Measurements from ENCODE around the gene BMP8B. TPM values are rescaled to one million over a fixed set of nuclear protein-coding genes. Genes with fewer than 3 reads are reported as not detected.
"Not testable (repeated sequence)": the region's sequence is repeated elsewhere in the genome, so short reads cannot be mapped to it uniquely, and the experiment has no call there.

The BMP8B gene
- 1 to 10 TPM in 4 of 5 donors, under 1 TPM in 1; 0.91 to 2.1 (median 1.5) TPM for polyA plus RNA-seq (ENCODE audit: insufficient read depth in 1 of 5, insufficient read length in 5 of 5, low replicate concordance in 1 of 5)
- long read RNA-seq, donor 1, result 0 reads
- long read RNA-seq, donor 2, result 0 reads
- long read RNA-seq, donor 3, result 0 reads
- long read RNA-seq, donor 4, result 0 reads
- long read RNA-seq, donor 5, result 0 reads
- long read RNA-seq, donor 6, result 0 reads
- long read RNA-seq, donor 7, full-length matches to known transcripts, result 2 of 2 reads
- long read RNA-seq, donor 7, partial matches to known transcripts, result 0 of 2 reads
- long read RNA-seq, donor 7, other reads (novel, unspliced or antisense), result 0 of 2 reads
- long read RNA-seq, donor 8, result 0 reads

- no peak for DNase-seq
These were observed at the start of gene BMP8B for GRCh38 chr1:39788758-39789570. TSS of gene BMP8B (minus strand) at chr1:39788865. CDS start at chr1:39788485, 380 bp downstream.

GRCh38 chr1:39836595-39837110 lies 48.0 kb upstream of the BMP8B start:
- DNase-seq, result no peak

- DNase-seq, result no peak
These were observed 47.4 kb upstream of the BMP8B start for GRCh38 chr1:39835935-39836594.

- DNase-seq, result no peak
These were observed 46.4 kb upstream of the BMP8B start for GRCh38 chr1:39835110-39835509.

GRCh38 chr1:39833621-39834385 lies 45.1 kb upstream of the BMP8B start:
- DNase-seq, result no peak

- no peak for DNase-seq
These were observed 44.5 kb upstream of the BMP8B start for GRCh38 chr1:39833121-39833520.

- DNase-seq, result no peak
These were observed 43.6 kb upstream of the BMP8B start for GRCh38 chr1:39832294-39832693.

- DNase-seq, result no peak
These were observed 41.3 kb upstream of the BMP8B start for GRCh38 chr1:39829791-39830533.

- DNase-seq, result no peak
These were observed 40.1 kb upstream of the BMP8B start for GRCh38 chr1:39828734-39829133.

- not testable (repeated sequence) for DNase-seq
These were observed 39.6 kb upstream of the BMP8B start for GRCh38 chr1:39828255-39828654.

- DNase-seq, result no peak
These were observed 38.5 kb upstream of the BMP8B start for GRCh38 chr1:39827201-39827600.

- no peak for DNase-seq
These were observed 37.9 kb upstream of the BMP8B start for GRCh38 chr1:39826583-39826982.

GRCh38 chr1:39825432-39825941 lies 36.8 kb upstream of the BMP8B start:
- DNase-seq, result no peak

- DNase-seq, result not testable (repeated sequence)
These were observed 34.8 kb upstream of the BMP8B start for GRCh38 chr1:39823450-39823849.

GRCh38 chr1:39822146-39822545 lies 33.5 kb upstream of the BMP8B start:
- no peak for DNase-seq

- no peak for DNase-seq
These were observed 30.6 kb upstream of the BMP8B start for GRCh38 chr1:39819091-39819812.

- DNase-seq, result no peak
These were observed 29.8 kb upstream of the BMP8B start for GRCh38 chr1:39818482-39818881.

GRCh38 chr1:39817091-39817932 lies 28.6 kb upstream of the BMP8B start:
- DNase-seq, result not testable (repeated sequence)
